HAP-1 (cell line): ENCODE measurements around the gene NLN.

ENCODE experiments used
- DNase-seq, 2 experiments: peaks; one replicate each; pipeline ENCODE4 v3.0.0-alpha.2; 2016 to 2020; ENCODE audit warnings: low spot score in 2 of 2
- H3K27me3 ChIP-seq: fragments of 250-450 bp; sonication (Bioruptor Pico); 2 replicates; pipeline ENCODE4 v1.5.1; 2020; ENCODE audit warnings: low read depth, mild to moderate bottlenecking, moderate library complexity
- H3K36me3 ChIP-seq: fragments of 250-450 bp; sonication (Bioruptor Pico); replicated peaks from 2 replicates; pipeline ENCODE4 v1.5.1; 2020; ENCODE audit warnings: mild to moderate bottlenecking
- H3K4me1 ChIP-seq: fragments of 250-450 bp; sonication (Bioruptor Pico); 2 replicates; pipeline ENCODE4 v1.5.1; 2020; ENCODE audit warnings: mild to moderate bottlenecking
- H3K4me3 ChIP-seq: fragments of 250-450 bp; sonication (Bioruptor Pico); 2 replicates; pipeline ENCODE4 v1.5.1; 2020; ENCODE audit warnings: mild to moderate bottlenecking, moderate library complexity
- H3K9me3 ChIP-seq: fragments of 250-450 bp; sonication (Bioruptor Pico); 2 replicates; pipeline ENCODE4 v1.5.1; 2020; ENCODE audit warnings: mild to moderate bottlenecking, moderate library complexity
- in situ Hi-C: fragments of 300-500 bp; cut with MboI; formaldehyde crosslinking; loops from 3 replicates; pipeline ENCODE4 v1.14.3; 2020; ENCODE audit warnings: low sequenced_read_pairs, inconsistent platforms, mixed read lengths

NLN gene

DNA sequence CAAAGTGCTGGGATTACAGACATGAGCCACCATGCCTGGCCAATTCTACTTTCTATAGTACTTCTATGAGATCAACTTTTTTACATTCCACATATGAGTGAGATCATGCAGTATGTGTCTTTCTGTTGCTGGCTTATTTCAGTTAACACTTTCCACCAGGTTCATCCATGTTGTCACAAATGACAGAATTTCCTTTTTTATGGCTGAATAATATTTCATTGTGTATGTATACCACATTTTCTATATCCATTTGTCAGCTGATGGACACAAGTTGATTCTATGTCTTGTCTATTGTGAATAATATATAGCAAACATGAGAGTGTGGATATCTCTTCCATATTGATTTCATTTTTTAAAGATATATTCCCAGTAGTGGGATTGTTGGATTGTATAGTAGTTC lies 17.2 kb downstream of the NLN start:
- H3K4me1 ChIP-seq = no peaks in the 10 kb centered on the region
- DNase-seq = no peak

DNA sequence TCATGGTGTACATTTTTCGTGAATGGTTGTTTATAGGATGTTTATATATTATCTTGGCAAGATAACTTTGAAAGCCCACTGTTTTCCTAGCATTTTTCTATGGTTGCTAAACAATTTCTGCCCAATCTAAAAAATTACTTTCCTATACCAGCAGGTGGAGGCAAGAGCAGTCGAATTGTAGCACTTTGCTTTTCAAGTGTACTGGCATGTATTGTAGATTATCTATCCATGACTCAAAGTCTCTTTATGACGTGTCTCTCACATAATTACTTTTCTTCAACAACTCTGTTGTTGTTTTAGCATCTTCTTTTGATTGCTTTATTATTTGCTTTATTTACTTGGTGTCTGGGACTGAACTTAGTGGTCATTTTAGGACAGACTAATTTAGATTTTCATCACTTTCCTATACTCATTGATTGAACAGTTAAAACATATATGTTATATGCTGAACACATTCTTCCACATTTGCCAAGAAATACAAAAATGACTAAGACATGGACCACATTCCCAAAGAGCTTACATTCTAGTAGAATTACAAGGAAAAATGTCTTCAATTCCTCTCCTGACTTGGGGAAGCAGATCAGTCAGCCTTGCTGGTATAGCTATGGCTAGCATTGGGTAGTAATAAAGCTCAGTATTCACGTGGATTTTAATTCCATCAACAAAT lies 20.7 kb downstream of the NLN start:
- no peaks in the 10 kb centered on the region for H3K36me3 ChIP-seq
- in situ Hi-C loops = loop anchor here (25.0 kb wide), 1 partner anchor 420 kb away; no protein-coding TSS in a partner anchor
- no peaks in the 10 kb centered on the region for H3K4me1 ChIP-seq
- peak; percentile 37 to 63 for DNase-seq
- H3K27me3 ChIP-seq = no peaks in the 10 kb centered on the region
- H3K9me3 ChIP-seq = no peaks in the 10 kb centered on the region
- no peak overlapping the region for H3K4me3 ChIP-seq

More for the DNA sequence above, 17.2 kb downstream of the NLN start:
- Histone ChIP-seq H3K9me3 (no peaks in the 10 kb centered on the region), H3K4me3 (no peak overlapping the region), H3K27me3 (no peaks in the 10 kb centered on the region), H3K36me3 (no peaks in the 10 kb centered on the region)
- in situ Hi-C loops = loop anchor here (25.0 kb wide), 1 partner anchor 423 kb away; no protein-coding TSS in a partner anchor

DNA sequence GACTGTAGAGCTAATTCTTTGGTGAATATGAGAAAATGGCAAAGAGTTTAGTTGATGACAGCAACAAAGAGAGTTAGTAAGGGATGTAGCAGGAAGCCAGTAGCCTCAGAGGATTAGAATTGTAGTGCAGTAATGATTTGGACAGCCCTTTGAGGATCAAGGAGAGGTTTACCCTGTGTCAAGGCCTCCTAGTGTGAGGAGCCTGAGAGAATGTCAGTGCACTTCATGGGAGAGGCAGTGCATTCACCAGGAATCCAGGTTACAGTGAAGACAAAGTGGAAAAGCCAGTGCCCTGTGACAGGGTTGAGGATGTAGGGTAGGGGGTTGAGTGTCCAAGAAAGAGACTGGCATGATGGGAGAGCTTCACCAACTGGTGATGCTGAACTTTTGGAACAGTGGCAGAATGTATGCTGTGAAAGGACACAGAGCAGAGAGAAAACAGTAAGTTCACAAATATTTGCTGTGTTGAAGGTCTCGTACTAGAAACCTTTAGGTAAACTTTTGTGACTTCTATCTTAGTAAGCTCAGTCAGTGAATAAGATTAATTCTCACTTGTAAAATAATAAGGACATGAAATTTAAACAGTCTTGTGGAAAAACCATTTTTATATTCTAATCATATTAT lies 27.3 kb downstream of the NLN start:
- Histone ChIP-seq H3K4me3 (no peak overlapping the region), H3K4me1 (peaks cover 9% of the 10 kb centered on the region), H3K36me3 (no peaks in the 10 kb centered on the region), H3K27me3 (no peaks in the 10 kb centered on the region; the same call in 1 of the 2 replicates), H3K9me3 (no peaks in the 10 kb centered on the region)
- in situ Hi-C loops = loop anchor here (25.0 kb wide), 1 partner anchor 413 kb away; no protein-coding TSS in a partner anchor
- no peak for DNase-seq

DNA sequence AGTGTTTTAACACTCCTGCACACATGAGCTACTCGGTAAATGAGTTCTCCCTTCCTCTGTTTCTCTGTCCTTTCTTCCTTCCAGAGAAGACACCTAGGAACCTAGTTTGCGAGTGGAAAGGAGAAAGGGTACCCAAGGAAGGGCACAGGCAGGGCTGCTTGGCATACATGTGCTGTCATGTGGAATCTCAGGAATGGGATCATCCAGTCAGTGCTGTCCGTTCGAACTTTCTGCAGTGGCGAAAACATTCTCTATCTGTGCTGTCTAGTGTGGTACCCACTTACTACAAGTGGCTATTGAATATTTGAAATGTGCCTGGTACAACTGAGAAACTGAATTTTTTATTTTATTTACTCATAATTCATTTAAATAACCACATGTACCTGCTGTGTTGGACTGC lies 28.0 kb downstream of the NLN start:
- Histone ChIP-seq H3K4me3 (no peak overlapping the region), H3K27me3 (no peaks in the 10 kb centered on the region; the same call in 1 of the 2 replicates), H3K36me3 (no peaks in the 10 kb centered on the region), H3K4me1 (peaks cover 9% of the 10 kb centered on the region), H3K9me3 (no peaks in the 10 kb centered on the region)
- in situ Hi-C loops = loop anchor here (25.0 kb wide), 1 partner anchor 412 kb away; no protein-coding TSS in a partner anchor
- no peak for DNase-seq

DNA sequence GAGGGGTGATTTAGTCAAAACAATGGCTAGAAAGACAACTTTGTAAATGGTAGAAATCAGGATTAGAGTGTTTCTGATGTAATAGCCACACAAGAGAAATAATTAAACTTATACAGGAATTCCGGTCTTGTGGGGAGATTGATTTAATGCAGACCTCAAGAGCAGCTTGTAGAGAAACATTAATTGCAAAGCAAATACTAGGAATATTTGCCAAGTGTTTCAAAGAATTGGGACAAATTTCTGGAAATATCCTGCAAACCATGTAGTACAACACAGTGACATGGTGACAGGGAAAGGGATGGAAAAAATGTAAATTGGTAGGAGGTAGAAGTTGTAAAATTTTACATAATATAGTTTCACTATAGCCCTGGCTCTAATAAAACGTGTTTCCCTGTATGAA lies 28.9 kb downstream of the NLN start:
- DNase-seq = no peak
- Histone ChIP-seq H3K4me3 (no peak overlapping the region), H3K27me3 (no peaks in the 10 kb centered on the region; the same call in 1 of the 2 replicates), H3K36me3 (no peaks in the 10 kb centered on the region), H3K4me1 (peaks cover 9% of the 10 kb centered on the region), H3K9me3 (no peaks in the 10 kb centered on the region)
- in situ Hi-C loops = no loop called here

DNA sequence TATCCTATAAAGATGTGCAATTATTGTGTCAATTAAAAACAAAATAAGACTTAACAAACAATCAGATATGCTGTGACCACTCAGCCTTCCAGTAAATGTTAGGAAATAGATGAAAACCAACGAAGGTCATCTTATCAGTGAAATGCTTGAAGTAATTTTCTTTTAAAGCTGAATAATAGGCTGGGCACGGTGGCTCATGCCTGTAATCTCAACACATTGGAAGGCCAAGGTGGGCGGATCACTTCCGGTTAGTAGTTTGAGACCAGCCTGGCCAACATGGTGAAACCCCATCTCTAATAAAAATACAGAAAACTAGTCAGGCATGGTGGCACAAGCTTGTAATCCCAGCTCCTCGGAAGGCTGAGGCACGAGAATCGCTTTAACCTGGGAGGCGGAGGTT lies 31.2 kb downstream of the NLN start:
- in situ Hi-C loops = no loop called here
- no peak for DNase-seq
- Histone ChIP-seq H3K27me3 (no peaks in the 10 kb centered on the region; the same call in 1 of the 2 replicates), H3K9me3 (no peaks in the 10 kb centered on the region), H3K36me3 (no peaks in the 10 kb centered on the region), H3K4me1 (peaks cover 9% of the 10 kb centered on the region), H3K4me3 (no peak overlapping the region)

DNA sequence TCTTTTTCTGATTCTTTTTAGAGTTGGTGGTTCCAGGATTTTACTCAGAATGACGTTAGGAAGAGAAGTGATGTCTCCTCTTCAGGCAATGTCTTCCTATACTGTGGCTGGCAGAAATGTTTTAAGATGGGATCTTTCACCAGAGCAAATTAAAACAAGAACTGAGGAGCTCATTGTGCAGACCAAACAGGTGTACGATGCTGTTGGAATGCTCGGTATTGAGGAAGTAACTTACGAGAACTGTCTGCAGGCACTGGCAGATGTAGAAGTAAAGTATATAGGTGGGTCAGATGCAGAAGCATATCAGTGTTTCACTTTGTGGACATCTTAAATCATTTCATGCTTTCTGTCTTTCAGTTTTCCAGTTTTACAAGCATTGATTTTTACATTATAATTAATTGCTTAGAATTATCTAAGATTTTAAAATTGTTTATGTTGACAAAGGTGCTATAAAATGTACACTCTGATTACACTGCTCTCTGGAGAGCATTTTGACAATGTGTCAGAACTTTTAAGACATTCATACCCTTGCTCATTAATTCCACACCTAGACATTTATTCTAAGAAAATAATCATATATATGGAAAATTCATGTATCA lies 36.6 kb downstream of the NLN start:
- no peaks in the 10 kb centered on the region for H3K9me3 ChIP-seq
- H3K36me3 ChIP-seq = peaks cover 12% of the 10 kb centered on the region
- H3K4me3 ChIP-seq = no peak overlapping the region
- DNase-seq = no peak
- H3K4me1 ChIP-seq = no peaks in the 10 kb centered on the region
- in situ Hi-C loops = no loop called here
- no peaks in the 10 kb centered on the region for H3K27me3 ChIP-seq

DNA sequence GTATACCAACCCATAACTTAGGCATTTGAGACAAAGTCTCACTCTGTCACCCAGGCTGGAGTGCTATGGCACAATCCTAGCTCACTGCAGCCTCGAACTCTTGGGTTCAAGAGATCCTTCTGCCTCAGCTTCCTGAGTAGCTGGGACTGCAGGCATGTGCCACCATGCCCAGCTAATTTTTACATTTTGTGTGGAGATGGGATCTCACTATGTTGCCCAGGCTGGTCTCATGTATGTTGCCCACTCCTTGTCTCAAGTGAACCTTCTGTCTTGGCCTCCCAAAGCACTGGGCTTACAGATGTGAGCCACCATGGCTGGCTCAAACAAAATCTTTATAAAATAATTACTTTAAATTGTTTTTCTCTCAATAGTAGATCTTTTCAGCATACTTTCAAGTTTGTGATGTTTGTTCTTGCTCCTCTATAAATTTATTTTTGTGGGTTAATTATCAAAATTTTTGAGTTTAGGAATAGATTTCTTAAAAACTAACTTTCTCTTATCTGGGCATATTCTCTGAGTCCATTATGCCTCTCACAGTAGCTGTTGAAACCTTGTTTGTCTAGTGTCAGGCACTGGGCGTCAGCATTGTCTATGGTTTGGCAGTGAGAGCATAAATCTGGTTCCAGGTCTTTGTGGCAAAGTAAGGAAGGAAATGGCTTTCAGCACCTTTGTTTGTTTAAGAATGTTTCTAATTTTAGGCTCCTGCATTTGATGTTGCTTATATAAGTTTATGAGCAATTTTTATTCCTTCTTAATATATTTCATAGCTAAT lies 38.7 kb downstream of the NLN start:
- Histone ChIP-seq H3K4me3 (no peak overlapping the region), H3K4me1 (no peaks in the 10 kb centered on the region), H3K27me3 (no peaks in the 10 kb centered on the region), H3K9me3 (no peaks in the 10 kb centered on the region), H3K36me3 (peaks cover 12% of the 10 kb centered on the region)
- in situ Hi-C loops = no loop called here
- no peak for DNase-seq

DNA sequence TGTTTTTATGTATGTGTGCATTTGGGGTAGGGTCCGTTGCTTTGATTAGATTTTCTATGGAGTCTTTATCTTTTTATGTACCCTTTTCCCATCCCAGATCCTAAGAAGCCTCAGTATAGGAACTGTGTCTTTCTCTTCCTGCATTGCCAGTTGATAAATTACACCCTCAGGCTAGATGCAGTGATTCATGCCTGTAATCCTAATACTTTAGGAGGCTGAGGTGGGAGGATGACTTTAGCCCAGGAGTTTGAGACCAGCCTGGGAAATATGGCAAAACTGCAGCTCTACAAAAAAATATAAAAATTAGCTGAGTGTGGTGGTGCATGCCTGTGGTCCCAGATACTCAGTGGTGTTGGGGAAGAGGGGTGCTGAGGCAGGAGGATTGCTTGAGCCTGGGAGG lies 40.2 kb downstream of the NLN start:
- H3K4me3 ChIP-seq = no peak overlapping the region
- H3K9me3 ChIP-seq = no peaks in the 10 kb centered on the region
- no peaks in the 10 kb centered on the region for H3K4me1 ChIP-seq
- in situ Hi-C loops = no loop called here
- DNase-seq = no peak
- peaks cover 12% of the 10 kb centered on the region for H3K36me3 ChIP-seq
- no peaks in the 10 kb centered on the region for H3K27me3 ChIP-seq

DNA sequence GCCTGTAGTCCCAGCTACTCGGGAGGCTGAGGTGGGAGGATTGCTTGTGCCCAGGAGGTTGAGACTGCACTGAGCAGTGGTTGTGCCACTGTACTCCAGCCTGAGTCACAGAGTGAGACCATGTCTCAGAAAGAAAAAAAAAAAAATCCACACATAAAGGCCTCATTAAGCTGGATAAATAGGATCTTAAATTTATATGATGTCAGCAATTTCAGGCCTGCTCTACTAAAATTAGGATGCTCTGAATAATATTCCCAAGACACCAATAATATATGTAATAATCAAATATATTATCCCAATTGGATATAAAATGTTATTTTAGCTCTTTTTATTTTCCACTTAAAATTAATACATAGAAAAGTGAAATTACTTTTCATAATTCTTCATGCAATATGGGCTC lies 43.6 kb downstream of the NLN start:
- Histone ChIP-seq H3K36me3 (no peaks in the 10 kb centered on the region; the same call in 1 of the 2 replicates), H3K9me3 (no peaks in the 10 kb centered on the region), H3K4me3 (no peak overlapping the region), H3K27me3 (no peaks in the 10 kb centered on the region), H3K4me1 (no peaks in the 10 kb centered on the region)
- no peak for DNase-seq
- in situ Hi-C loops = no loop called here

DNA sequence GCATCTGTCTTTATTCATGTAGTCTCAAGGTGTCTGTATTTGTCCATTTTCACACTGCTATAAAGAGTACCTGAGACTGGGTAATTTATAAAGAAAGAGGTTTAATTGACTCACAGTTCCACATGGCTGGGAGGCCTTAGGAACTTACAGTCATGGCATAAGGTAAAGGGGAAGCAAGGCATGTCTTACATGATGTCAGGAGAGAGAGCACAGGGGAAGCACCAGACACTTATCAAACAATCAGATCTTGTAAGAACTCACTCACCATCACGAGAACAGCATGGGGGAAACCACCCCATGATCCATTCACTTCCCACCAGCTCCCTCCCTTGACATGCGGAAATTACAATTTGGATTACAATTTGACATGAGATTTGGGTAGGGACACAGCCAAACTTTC lies 44.2 kb downstream of the NLN start:
- H3K9me3 ChIP-seq = no peaks in the 10 kb centered on the region
- H3K4me3 ChIP-seq = no peak overlapping the region
- H3K4me1 ChIP-seq = no peaks in the 10 kb centered on the region
- DNase-seq = no peak
- H3K27me3 ChIP-seq = no peaks in the 10 kb centered on the region
- no peaks in the 10 kb centered on the region; the same call in 1 of the 2 replicates for H3K36me3 ChIP-seq
- in situ Hi-C loops = no loop called here

DNA sequence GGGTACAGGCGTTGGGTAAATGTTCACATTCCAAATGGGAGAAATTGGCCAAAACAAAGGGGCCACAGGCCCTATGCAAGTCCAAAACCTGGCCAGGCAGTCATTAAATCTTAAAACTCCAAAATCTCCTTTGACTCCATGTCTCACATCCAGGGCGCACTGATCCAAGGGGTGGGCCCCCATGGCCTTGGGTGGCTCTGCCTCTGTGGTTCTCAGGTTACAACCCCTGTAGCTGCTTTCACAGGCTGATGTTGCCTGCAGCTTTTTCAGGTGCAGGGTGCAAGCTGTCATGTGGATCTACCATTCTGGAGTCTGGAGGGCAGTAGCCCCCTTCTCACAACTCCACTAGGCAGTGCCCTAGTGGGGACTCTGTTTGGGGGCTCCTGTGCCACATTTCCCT lies 44.8 kb downstream of the NLN start:
- Histone ChIP-seq H3K4me1 (no peaks in the 10 kb centered on the region), H3K36me3 (no peaks in the 10 kb centered on the region; the same call in 1 of the 2 replicates), H3K4me3 (no peak overlapping the region), H3K9me3 (no peaks in the 10 kb centered on the region), H3K27me3 (no peaks in the 10 kb centered on the region)
- in situ Hi-C loops = no loop called here
- no peak for DNase-seq

DNA sequence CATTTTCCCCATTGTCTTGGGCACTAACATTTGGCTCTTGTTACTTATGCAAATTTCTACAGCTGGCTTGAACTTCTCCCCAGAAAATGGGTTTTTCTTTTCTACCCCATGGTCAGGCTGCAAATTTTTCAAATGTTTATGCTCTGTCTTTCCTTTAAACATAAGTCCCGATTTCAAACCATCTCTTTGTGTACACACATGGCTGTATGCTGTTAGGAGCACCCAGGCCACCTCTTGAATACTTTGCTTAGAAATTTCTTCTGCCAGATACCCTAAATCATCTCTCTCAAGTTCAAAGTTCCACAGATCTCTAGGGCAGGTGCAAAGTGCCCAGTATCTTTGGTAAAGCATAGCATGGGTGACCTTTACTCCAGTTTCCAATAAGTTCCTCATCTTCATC lies 45.6 kb downstream of the NLN start:
- in situ Hi-C loops = no loop called here
- H3K4me3 ChIP-seq = no peak overlapping the region
- no peak for DNase-seq
- no peaks in the 10 kb centered on the region for H3K4me1 ChIP-seq
- H3K27me3 ChIP-seq = no peaks in the 10 kb centered on the region
- H3K36me3 ChIP-seq = no peaks in the 10 kb centered on the region; the same call in 1 of the 2 replicates
- H3K9me3 ChIP-seq = no peaks in the 10 kb centered on the region
